Panc1 (cell line): ENCODE results near the gene ARHGDIA. TPM values are rescaled to one million over a fixed set of nuclear protein-coding genes. Genes with fewer than 3 reads are reported as not detected.
A peak's percentile ranks its signal among the peaks of the same experiment; 100 is the strongest.

Experiments used
- ATAC-seq: fragments of 200-7000 bp; cut with Tn5 transposase; 2 replicates; pipeline ENCODE4 v1.9.1; 2020; ENCODE audit warnings: mild to moderate bottlenecking, moderate library complexity
- BruUV-seq: library from RNA; stranded (reverse); fragments of 400-500 nt; replicated peaks from 2 replicates; lab custom pipeline; 2021; lab: Mats Ljungman, UMichigan
- CTCF ChIA-PET: fragments of 300-600 bp; sonication (Branson Sonifier 250); formaldehyde crosslinking; loops from one replicate; lab custom pipeline; 2022; ENCODE audit warnings: antibody characterized with exemption; lab: Charles Lee
- POLR2A ChIA-PET: fragments of 300-600 bp; sonication (Branson Sonifier 250); formaldehyde crosslinking; loops from one replicate; lab custom pipeline; 2022; ENCODE audit warnings: antibody characterized with exemption; lab: Charles Lee
- DNase-seq: peaks from one replicate; pipeline ENCODE4 v3.0.0-alpha.2; 2010; ENCODE audit warnings: low read depth, low spot score
- H3K27ac ChIP-seq: 2 replicates; pipeline ENCODE4 v1.5.1; 2011; ENCODE audit warnings: mild to moderate bottlenecking, low read length, inconsistent platforms
- H3K27me3 ChIP-seq: fragments of 200-500 bp; sonication (Bioruptor generic); 2 replicates; pipeline ENCODE4 v1.6.0; 2014; ENCODE audit warnings: low read length, inconsistent platforms; ENCODE audit not compliant: control insufficient read depth, insufficient read depth
- H3K36me3 ChIP-seq: fragments of 200-500 bp; sonication (Bioruptor generic); 2 replicates; pipeline ENCODE4 v1.5.1; 2014; ENCODE audit warnings: inconsistent platforms, mild to moderate bottlenecking, low read length, moderate library complexity; ENCODE audit not compliant: control insufficient read depth, insufficient read depth
- H3K4me1 ChIP-seq: 2 replicates; pipeline ENCODE4 v1.5.1; 2011; ENCODE audit warnings: inconsistent platforms, mild to moderate bottlenecking, low read length, moderate library complexity; ENCODE audit not compliant: control insufficient read depth, insufficient read depth
- H3K4me3 ChIP-seq, 2 experiments: 2 replicates each; pipeline ENCODE4 v1.5.1; 2011 to 2012; ENCODE audit warnings: low read depth in 2 of 2, low read length in 2 of 2, mild to moderate bottlenecking in 2 of 2, inconsistent platforms in 1 of 2, moderate library complexity in 1 of 2
- H3K9me3 ChIP-seq: fragments of 200-500 bp; sonication (Bioruptor generic); 2 replicates; pipeline ENCODE4 v1.5.1; 2014; ENCODE audit warnings: low read depth, mild to moderate bottlenecking, inconsistent platforms, low read length, moderate library complexity; ENCODE audit not compliant: control insufficient read depth, insufficient read depth
- POLR2AphosphoS5 ChIP-seq: IDR thresholded peaks from 2 replicates; pipeline ENCODE4 v1.6.1; 2012; ENCODE audit warnings: mild to moderate bottlenecking, low read depth, low read length, moderate library complexity
- REST ChIP-seq, 2 experiments: IDR thresholded peaks; 2 replicates each; pipeline ENCODE4 v1.6.1; 2011 to 2012; ENCODE audit warnings: low read depth in 2 of 2, control low read depth in 1 of 2, low read length in 1 of 2, mild to moderate bottlenecking in 1 of 2, moderate library complexity in 1 of 2; ENCODE audit not compliant: insufficient read depth in 1 of 2
- SIN3A ChIP-seq: IDR thresholded peaks from 2 replicates; pipeline ENCODE4 v1.6.1; 2012; ENCODE audit warnings: low read depth, mild to moderate bottlenecking, low read length, moderate library complexity, borderline replicate concordance; ENCODE audit not compliant: insufficient read depth
- TCF7L2 ChIP-seq: IDR thresholded peaks from 2 replicates; pipeline ENCODE4 v1.6.1; 2011; ENCODE audit warnings: mild to moderate bottlenecking, low read depth, low read length, inconsistent platforms
- in situ Hi-C: cut with HindIII; loops from 2 replicates; pipeline ENCODE4 v1.10.0; 2016; ENCODE audit warnings: low sequenced_read_pairs, low pct_unique_long_range_greater_than_20kb
- intact Hi-C: fragments of 100-400 bp; cut with micrococcal nuclease; formaldehyde crosslinking; loops from one replicate; pipeline ENCODE4 v1.10.0; 2022; ENCODE audit not compliant: unreplicated experiment
- total RNA-seq: library from RNA; stranded (reverse); gene quantifications from one replicate; pipeline ENCODE4 v1.2.1, GENCODE V29; 2021; ENCODE audit not compliant: unreplicated experiment
- TF ChIP-seq, protein P1 (sequence below): fragments of 450-650 bp; IDR thresholded peaks from 2 replicates; pipeline ENCODE4 v1.5.1; 2017; ENCODE audit warnings: mild to moderate bottlenecking

Gene ARHGDIA
- total RNA-seq, 1 experiment from 2014 or later: 420 TPM

GRCh38 chr17:81831957-81832607 lies 39.1 kb downstream of the ARHGDIA start:
- no peaks in the 10 kb centered on the region for H3K9me3 ChIP-seq
- H3K27me3 ChIP-seq: no peaks in the 10 kb centered on the region
- H3K4me1 ChIP-seq: peaks cover 18% of the 10 kb centered on the region
- peak overlapping the region; percentile 86 for H3K27ac ChIP-seq
- no peaks in the 10 kb centered on the region; the same call in 1 of the 2 replicates for H3K36me3 ChIP-seq
- in situ Hi-C loops: no loop called here
- ATAC-seq (no peak), DNase-seq (no peak)
- intact Hi-C loops: no loop called here
- ChIA-PET CTCF (interaction anchor here (0.7 kb wide), 1 partner anchor 203 kb away, joined by 4 read pairs; no protein-coding TSS in a partner anchor), POLR2A (no interaction called here)
- peak overlapping the region; percentile 77 to 84 for H3K4me3 ChIP-seq
- TSS peak; percentile 93 for BruUV-seq
- TF ChIP-seq REST (IDR thresholded peaks at IDR 0.05; ENCODE audit: insufficient read depth in 1 of 2, low read depth in 2 of 2, low read length in 1 of 2): no peak
- TF ChIP-seq, protein P1, sequence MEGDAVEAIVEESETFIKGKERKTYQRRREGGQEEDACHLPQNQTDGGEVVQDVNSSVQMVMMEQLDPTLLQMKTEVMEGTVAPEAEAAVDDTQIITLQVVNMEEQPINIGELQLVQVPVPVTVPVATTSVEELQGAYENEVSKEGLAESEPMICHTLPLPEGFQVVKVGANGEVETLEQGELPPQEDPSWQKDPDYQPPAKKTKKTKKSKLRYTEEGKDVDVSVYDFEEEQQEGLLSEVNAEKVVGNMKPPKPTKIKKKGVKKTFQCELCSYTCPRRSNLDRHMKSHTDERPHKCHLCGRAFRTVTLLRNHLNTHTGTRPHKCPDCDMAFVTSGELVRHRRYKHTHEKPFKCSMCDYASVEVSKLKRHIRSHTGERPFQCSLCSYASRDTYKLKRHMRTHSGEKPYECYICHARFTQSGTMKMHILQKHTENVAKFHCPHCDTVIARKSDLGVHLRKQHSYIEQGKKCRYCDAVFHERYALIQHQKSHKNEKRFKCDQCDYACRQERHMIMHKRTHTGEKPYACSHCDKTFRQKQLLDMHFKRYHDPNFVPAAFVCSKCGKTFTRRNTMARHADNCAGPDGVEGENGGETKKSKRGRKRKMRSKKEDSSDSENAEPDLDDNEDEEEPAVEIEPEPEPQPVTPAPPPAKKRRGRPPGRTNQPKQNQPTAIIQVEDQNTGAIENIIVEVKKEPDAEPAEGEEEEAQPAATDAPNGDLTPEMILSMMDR: no peak
- no peak for TF ChIP-seq TCF7L2
- TF ChIP-seq POLR2AphosphoS5: no peak
- TF ChIP-seq SIN3A: no peak

GRCh38 chr17:81831563-81831956 lies 39.6 kb downstream of the ARHGDIA start:
- ATAC-seq: no peak
- no peaks in the 10 kb centered on the region for H3K27me3 ChIP-seq
- intact Hi-C loops (no loop called here), in situ Hi-C loops (no loop called here)
- ChIA-PET CTCF (interaction anchor here (0.7 kb wide), 1 partner anchor 203 kb away, joined by 4 read pairs; no protein-coding TSS in a partner anchor), POLR2A (no interaction called here)
- BruUV-seq: no TSS peak
- no peaks in the 10 kb centered on the region for H3K9me3 ChIP-seq
- peaks cover 18% of the 10 kb centered on the region for H3K4me1 ChIP-seq
- H3K4me3 ChIP-seq: peak overlapping the region; percentile 77 to 84; a peak in 3 of 4 replicates
- H3K27ac ChIP-seq: peak overlapping the region; percentile 86
- TF ChIP-seq TCF7L2: no peak
- TF ChIP-seq REST (IDR thresholded peaks at IDR 0.05; ENCODE audit: insufficient read depth in 1 of 2, low read depth in 2 of 2, low read length in 1 of 2): no peak
- TF ChIP-seq, protein P1: no peak
- TF ChIP-seq POLR2AphosphoS5: no peak
- no peak for TF ChIP-seq SIN3A
- DNase-seq: no peak
- H3K36me3 ChIP-seq: no peaks in the 10 kb centered on the region; the same call in 1 of the 2 replicates
